ENCODE data around the gene BDKRB2. TPM values are rescaled to one million over a fixed set of nuclear protein-coding genes. Genes with fewer than 3 reads are reported as not detected.

The BDKRB2 gene
- total and polyA plus RNA-seq, 2 of the 8 experiments (the other 6 are each of a cell fraction or from before 2014, with no cell fraction given): 0.13 to 0.21 TPM

DNA sequence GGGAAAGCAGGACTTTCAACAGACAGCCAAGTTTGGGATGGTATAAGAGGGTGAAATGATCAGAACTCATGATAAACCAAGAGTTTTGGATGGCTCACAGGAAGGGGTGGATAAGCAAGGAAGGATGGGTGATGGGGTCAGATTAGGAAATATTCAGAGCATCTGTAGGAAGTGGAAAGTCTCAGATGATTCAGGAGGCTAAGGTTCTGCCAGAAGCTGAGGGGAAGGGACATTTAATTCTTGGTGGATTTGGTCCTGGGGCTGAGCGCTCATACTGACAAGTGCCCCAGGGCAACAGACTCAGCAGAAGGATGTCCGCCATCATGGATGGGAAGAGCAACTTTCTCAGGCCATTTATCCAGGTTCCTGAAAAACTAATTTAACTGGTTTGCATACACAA, 28.4 kb upstream of the BDKRB2 start (continued):
- no peak for TF ChIP-seq EGR1 (IDR thresholded peaks at IDR 0.05; ENCODE audit: borderline replicate concordance, low read depth, low read length)
- no peak for TF ChIP-seq SIRT6 (IDR thresholded peaks at IDR 0.05; ENCODE audit: low read length)

Measured in H1 (cell line).